Erythroblast (primary cell): ENCODE data around the gene ZNF500.

ENCODE experiments used
- GATA1 ChIP-seq: IDR thresholded peaks from 2 replicates; pipeline ENCODE4 v1.6.1; 2011; ENCODE audit warnings: low read depth, mild to moderate bottlenecking, control low read depth, low read length, moderate library complexity
- POLR2A ChIP-seq: IDR thresholded peaks from 2 replicates; pipeline ENCODE4 v1.6.1; 2011; ENCODE audit warnings: mild to moderate bottlenecking, low read length

- TF ChIP-seq POLR2A: no peak
- TF ChIP-seq GATA1: no peak
These were observed 68.5 kb downstream of the ZNF500 start for GRCh38 chr16:4698321-4699045.
